Islet precursor cell (in vitro differentiated cells): ENCODE data around the gene FGD3.

Source experiments
- DNase-seq: peaks from one replicate; pipeline ENCODE4 v3.0.0-alpha.2; 2018

The FGD3 gene

GRCh38 chr9:93057703-93058354 is 110.5 kb downstream of the FGD3 start:
- DNase-seq, result no peak

- peak; percentile 83 for DNase-seq
Observed at GRCh38 chr9:93058355-93059010, 111.2 kb downstream of the FGD3 start, which contains the start of gene SUSD3. SUSD3 (plus strand) TSS chr9:93058701; CDS start chr9:93058743, 42 bp downstream.

- DNase-seq, result no peak
Observed at GRCh38 chr9:93059011-93059714, 111.8 kb downstream of the FGD3 start.

- DNase-seq, result no peak
Observed at GRCh38 chr9:93059715-93060578, 112.6 kb downstream of the FGD3 start.

- DNase-seq, result no peak
Observed at GRCh38 chr9:93060746-93061259, 113.5 kb downstream of the FGD3 start.

- DNase-seq, result no peak
Observed at GRCh38 chr9:93061260-93061751, 114.0 kb downstream of the FGD3 start.

GRCh38 chr9:93061791-93062763 is 114.8 kb downstream of the FGD3 start:
- no peak for DNase-seq

GRCh38 chr9:93064392-93065134 is 117.2 kb downstream of the FGD3 start:
- DNase-seq, result no peak

- no peak for DNase-seq
Observed at GRCh38 chr9:93065135-93065720, 117.9 kb downstream of the FGD3 start.

- DNase-seq, result no peak
Observed at GRCh38 chr9:93066978-93067603, 119.8 kb downstream of the FGD3 start.

GRCh38 chr9:93068956-93069355 is 121.6 kb downstream of the FGD3 start:
- DNase-seq, result no peak

- DNase-seq, result no peak
Observed at GRCh38 chr9:93071464-93071863, 124.1 kb downstream of the FGD3 start.

- DNase-seq, result no peak
Observed at GRCh38 chr9:93072383-93072795, 125.1 kb downstream of the FGD3 start.

GRCh38 chr9:93076101-93076791 is 128.9 kb downstream of the FGD3 start:
- DNase-seq, result no peak

GRCh38 chr9:93076792-93077128 is 129.4 kb downstream of the FGD3 start:
- DNase-seq, result no peak

GRCh38 chr9:93077367-93077766 is 130.0 kb downstream of the FGD3 start:
- no peak for DNase-seq

- DNase-seq, result no peak
Observed at GRCh38 chr9:93077811-93078210, 130.5 kb downstream of the FGD3 start.

GRCh38 chr9:93079371-93079770 is 132.0 kb downstream of the FGD3 start:
- DNase-seq, result peak; percentile 29

GRCh38 chr9:93080406-93080805 is 133.1 kb downstream of the FGD3 start:
- peak; percentile 41 for DNase-seq
